HEK293T (cell line): Measurements from ENCODE around the gene TJP3.

Experiments used
- BHLHE40 ChIP-seq: fragments of 450-650 bp; IDR thresholded peaks from 2 replicates; pipeline ENCODE4 v1.6.1; 2016; ENCODE audit warnings: mild to moderate bottlenecking, moderate library complexity, borderline replicate concordance
- FOXK2 ChIP-seq: fragments of 450-650 bp; IDR thresholded peaks from 2 replicates; pipeline ENCODE4 v1.6.1; 2016; ENCODE audit warnings: mild to moderate bottlenecking
- FOXM1 ChIP-seq: fragments of 450-650 bp; IDR thresholded peaks from 2 replicates; pipeline ENCODE4 v1.6.1; 2017; ENCODE audit warnings: mild to moderate bottlenecking, borderline replicate concordance
- L3MBTL2 ChIP-seq: fragments of 450-650 bp; conservative IDR thresholded peaks from 2 replicates; pipeline ENCODE4 v1.6.1; 2016; ENCODE audit warnings: mild to moderate bottlenecking
- SUZ12 ChIP-seq: fragments of 450-650 bp; IDR thresholded peaks from 2 replicates; pipeline ENCODE4 v1.6.1; 2016; ENCODE audit warnings: mild to moderate bottlenecking
- TARDBP ChIP-seq: fragments of 450-650 bp; IDR thresholded peaks from 2 replicates; pipeline ENCODE4 v1.6.1; 2016

- TF ChIP-seq L3MBTL2 (no peak), FOXM1 (no peak), BHLHE40 (no peak), SUZ12 (no peak), TARDBP (no peak), FOXK2 (no peak)
These were observed 70.1 kb downstream of the TJP3 start for GRCh38 chr19:3778104-3778867.
